ENCODE results near the gene PCGF1.
"Not testable (repeated sequence)": the region's sequence is repeated elsewhere in the genome, so short reads cannot be mapped to it uniquely, and the experiment has no call there.

DNA sequence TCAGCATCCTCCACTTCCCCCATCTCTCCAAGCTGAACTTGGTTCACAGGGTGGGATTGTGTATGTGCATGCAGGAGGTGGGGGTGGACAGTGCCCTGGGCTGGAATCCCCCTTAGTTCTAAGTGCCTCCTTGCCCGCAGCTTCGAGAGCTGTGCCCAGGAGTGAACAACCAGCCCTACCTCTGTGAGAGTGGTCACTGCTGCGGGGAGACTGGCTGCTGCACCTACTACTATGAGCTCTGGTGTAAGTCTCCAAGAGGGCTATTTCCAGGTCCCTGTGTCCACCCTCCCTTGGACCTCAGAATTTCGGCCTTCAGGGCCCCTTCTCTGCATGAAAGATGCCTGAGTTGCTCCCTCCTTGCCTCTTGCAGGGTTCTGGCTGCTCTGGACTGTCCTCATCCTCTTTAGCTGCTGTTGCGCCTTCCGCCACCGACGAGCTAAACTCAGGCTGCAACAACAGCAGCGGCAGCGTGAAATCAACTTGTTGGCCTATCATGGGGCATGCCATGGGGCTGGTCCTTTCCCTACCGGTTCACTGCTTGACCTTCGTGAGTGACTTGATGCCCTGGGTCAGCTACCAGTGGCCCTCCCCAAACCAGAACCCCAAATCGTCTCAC lies 47.9 kb downstream of the PCGF1 start:
- not testable (repeated sequence) for TF ChIP-seq POLR2A, RFX5 (IDR thresholded peaks at IDR 0.05; ENCODE audit: low read depth, low read length)
